ENCODE measurements around the gene CLEC2A. TPM values are rescaled to one million over a fixed set of nuclear protein-coding genes. Genes with fewer than 3 reads are reported as not detected.
A peak's percentile ranks its signal among the peaks of the same experiment; 100 is the strongest.

CLEC2A gene
- total and polyA plus RNA-seq, 2 experiments from 2014 or later, result not detected

DNA sequence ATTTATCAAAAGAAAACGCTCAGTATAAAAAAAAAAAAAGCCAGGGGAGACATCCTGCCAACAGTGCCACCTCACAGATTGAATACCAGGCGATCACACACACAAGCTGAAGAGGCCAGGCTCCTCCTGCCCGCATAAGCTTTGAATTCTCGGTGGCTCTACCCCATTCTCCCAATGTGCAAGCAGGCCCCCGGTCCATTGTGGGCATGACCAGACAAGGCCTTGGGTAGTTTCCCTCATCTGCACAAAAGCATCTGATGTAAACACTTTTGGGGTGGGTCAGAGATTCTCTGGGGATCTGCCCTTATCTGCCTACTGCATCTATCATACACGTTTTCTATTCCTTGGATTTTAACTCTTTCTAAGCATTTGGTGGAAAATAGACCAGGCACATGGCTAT lies 34.6 kb downstream of the CLEC2A start:
- Histone ChIP-seq H3K9me3 (ENCODE audit: low read depth) (no peaks in the 10 kb centered on the region), H3K27ac (no peak overlapping the region), H3K4me1 (ENCODE audit: low read depth) (peaks cover 9% of the 10 kb centered on the region), H3K27me3 (no peaks in the 10 kb centered on the region), H3K4me3 (no peak overlapping the region), H3K36me3 (no peaks in the 10 kb centered on the region)
- no peak for DNase-seq (ENCODE audit: low read depth in 1 of 2, low spot score in 1 of 2)
- no peak for TF ChIP-seq CTCF (IDR thresholded peaks at IDR 0.05; ENCODE audit: low read depth, low read length)

DNA sequence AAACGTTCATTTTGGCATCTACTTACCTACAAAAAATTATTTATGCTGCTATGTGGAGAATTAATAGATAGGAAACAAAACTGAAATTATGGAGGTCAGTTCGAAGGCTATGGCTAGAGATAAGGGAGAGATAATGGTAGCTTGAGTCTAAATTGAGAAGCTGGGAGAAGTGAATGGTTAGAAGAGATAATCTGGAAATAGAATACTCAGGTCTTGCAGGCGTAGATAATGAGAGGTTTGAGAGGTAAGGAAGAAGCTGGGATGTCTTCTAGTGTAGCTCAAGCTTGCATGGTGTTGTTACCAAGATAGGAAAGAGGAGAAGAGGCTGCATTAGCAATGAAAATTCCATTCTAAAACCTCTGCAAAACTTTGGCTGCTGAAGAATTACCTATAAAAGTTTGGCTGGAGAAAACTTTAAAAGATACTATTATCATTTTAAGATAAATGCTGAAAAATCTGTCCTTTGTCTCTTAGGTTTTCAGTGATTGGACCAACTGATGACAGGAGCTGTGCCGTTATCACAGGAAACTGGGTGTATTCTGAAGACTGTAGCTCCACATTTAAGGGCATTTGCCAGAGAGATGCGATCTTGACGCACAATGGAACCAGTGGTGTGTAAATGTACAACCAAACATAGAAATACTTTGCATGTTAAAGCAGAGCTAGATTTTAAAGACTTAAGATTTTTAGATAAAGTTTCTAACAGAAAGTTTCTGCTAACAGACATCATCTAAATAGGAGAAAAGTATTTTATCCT lies 36.8 kb downstream of the CLEC2A start:
- no peak for DNase-seq (ENCODE audit: low read depth in 1 of 2, low spot score in 1 of 2)
- Histone ChIP-seq H3K9me3 (ENCODE audit: low read depth) (no peaks in the 10 kb centered on the region), H3K27ac (no peak overlapping the region), H3K36me3 (no peaks in the 10 kb centered on the region), H3K4me1 (ENCODE audit: low read depth) (peaks cover 9% of the 10 kb centered on the region), H3K27me3 (no peaks in the 10 kb centered on the region), H3K4me3 (no peak overlapping the region)
- no peak for TF ChIP-seq CTCF (IDR thresholded peaks at IDR 0.05; ENCODE audit: low read depth, low read length)

- TF ChIP-seq CTCF (IDR thresholded peaks at IDR 0.05; ENCODE audit: low read depth, low read length), result no peak
- H3K4me1 ChIP-seq (ENCODE audit: low read depth), result no peaks in the 10 kb centered on the region
- H3K27ac ChIP-seq, result no peak overlapping the region
- no peaks in the 10 kb centered on the region for H3K36me3 ChIP-seq
- H3K4me3 ChIP-seq, result no peak overlapping the region
- H3K9me3 ChIP-seq (ENCODE audit: low read depth), result no peaks in the 10 kb centered on the region
- H3K27me3 ChIP-seq, result no peaks in the 10 kb centered on the region
- no peak for DNase-seq (ENCODE audit: low read depth in 1 of 2, low spot score in 1 of 2)
Observed at GRCh38 chr12:9888665-9889273, 43.4 kb downstream of the CLEC2A start.

DNA sequence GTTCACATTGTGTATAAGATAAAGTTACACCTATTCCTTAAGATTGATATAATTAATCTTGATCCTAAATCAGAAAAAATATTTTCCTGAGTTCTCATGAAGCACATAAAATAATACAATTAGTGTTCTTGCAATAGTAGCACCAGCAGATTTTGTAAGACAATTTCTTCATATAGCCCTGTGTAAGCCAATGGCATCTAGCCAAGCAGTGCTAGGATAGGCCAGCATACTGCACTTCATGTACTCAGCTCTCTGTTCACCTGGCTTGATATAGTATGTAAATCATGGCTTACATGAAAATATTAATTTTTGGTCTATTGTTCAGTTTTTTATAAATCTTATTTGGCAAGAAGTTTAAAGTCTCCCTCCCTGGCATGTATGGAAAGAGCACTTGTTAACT lies 49.0 kb downstream of the CLEC2A start:
- no peaks in the 10 kb centered on the region for H3K9me3 ChIP-seq (ENCODE audit: low read depth)

DNA sequence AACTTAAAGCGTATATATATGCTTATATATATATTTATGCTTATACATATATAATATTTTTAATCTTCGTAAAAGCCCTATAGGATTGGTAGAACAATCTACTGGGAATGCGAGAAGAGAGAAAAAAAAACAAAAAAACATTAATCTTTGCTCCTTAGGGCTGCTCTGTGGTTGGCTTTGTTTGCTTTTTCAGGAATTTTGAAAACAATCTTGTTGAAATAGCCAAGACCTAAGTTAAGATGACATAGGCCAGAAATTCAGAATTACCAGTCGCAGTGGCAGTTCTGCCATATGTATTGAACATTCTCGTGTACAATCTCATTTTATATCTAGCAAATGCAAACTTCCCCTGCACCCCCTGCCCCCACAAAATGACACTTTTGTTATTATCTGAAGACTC lies 50.2 kb downstream of the CLEC2A start:
- Histone ChIP-seq H3K27ac (no peak overlapping the region), H3K36me3 (no peaks in the 10 kb centered on the region), H3K9me3 (ENCODE audit: low read depth) (no peaks in the 10 kb centered on the region), H3K4me3 (no peak overlapping the region), H3K4me1 (ENCODE audit: low read depth) (no peaks in the 10 kb centered on the region), H3K27me3 (no peaks in the 10 kb centered on the region)
- TF ChIP-seq CTCF (IDR thresholded peaks at IDR 0.05; ENCODE audit: low read depth, low read length), result no peak
- no peak for DNase-seq (ENCODE audit: low read depth in 1 of 2, low spot score in 1 of 2)

More for the DNA sequence above, 49.0 kb downstream of the CLEC2A start:
- no peaks in the 10 kb centered on the region for H3K36me3 ChIP-seq
- TF ChIP-seq CTCF (IDR thresholded peaks at IDR 0.05; ENCODE audit: low read depth, low read length), result no peak
- no peaks in the 10 kb centered on the region for H3K4me1 ChIP-seq (ENCODE audit: low read depth)
- peak in 1 of 2 donors; percentile 40 for DNase-seq (ENCODE audit: low read depth in 1 of 2, low spot score in 1 of 2)
- H3K27ac ChIP-seq, result no peak overlapping the region
- H3K27me3 ChIP-seq, result no peaks in the 10 kb centered on the region
- H3K4me3 ChIP-seq, result no peak overlapping the region

Measured in cardiac muscle cell (in vitro differentiated cells and primary cell).